Suppressor macrophage treated with lipopolysaccharide for 4 hours (primary cell): ENCODE data around the gene TP73.
A peak's percentile ranks its signal among the peaks of the same experiment; 100 is the strongest.

Source experiments
- DNase-seq: peaks from one replicate; pipeline ENCODE4 v3.0.0-alpha.2; 2020

The TP73 gene

DNA sequence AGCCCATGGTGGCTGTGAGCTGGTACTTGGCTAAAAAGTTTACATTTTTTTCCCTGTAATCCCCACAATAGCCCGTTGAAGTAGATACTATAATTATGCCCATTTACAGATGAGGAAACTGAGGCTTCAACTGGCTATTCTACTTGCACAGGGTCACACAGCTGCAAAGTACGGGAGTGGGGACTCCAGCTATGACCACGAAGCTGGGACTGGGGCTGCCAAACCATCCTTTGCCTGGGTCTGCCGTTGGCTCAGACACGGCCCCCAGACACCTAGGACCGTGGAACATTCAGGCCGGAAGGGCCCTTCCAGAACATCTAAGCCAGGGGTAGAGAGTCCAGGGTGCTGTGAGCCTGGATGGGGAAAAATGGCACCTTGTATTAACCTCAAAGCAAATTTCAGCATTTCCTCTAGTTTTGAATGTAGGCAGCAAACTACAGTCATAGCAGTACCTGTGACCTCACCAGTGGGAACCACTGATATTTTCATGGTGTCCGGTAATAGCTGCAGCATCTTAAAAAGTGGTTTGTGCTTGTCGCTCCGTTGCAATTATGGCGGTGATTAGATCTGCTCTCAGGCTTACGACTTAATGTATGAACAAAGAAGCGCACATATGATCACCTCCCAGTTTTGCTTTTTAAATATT lies 4.3 kb downstream of the TP73 start:
- no peak for DNase-seq

DNA sequence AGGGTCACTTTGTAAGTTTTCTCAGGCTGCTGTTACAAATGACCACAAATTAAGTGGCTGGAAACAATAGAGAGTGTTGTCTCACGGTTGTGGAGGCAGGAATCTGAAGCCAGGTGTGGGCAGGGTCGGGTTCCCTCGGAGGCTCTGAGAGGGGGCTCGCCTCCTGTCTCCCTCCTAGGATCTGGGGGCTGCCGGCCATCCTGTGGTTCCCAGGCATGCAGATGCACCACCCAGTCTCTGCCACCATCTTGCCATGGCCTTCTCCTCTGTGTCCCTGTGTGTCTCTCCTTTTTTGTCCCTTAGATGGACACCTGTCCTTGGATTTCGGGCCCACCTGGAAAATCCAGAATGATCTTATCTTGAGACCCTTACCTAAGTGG lies 4.8 kb downstream of the TP73 start:
- no peak for DNase-seq

DNA sequence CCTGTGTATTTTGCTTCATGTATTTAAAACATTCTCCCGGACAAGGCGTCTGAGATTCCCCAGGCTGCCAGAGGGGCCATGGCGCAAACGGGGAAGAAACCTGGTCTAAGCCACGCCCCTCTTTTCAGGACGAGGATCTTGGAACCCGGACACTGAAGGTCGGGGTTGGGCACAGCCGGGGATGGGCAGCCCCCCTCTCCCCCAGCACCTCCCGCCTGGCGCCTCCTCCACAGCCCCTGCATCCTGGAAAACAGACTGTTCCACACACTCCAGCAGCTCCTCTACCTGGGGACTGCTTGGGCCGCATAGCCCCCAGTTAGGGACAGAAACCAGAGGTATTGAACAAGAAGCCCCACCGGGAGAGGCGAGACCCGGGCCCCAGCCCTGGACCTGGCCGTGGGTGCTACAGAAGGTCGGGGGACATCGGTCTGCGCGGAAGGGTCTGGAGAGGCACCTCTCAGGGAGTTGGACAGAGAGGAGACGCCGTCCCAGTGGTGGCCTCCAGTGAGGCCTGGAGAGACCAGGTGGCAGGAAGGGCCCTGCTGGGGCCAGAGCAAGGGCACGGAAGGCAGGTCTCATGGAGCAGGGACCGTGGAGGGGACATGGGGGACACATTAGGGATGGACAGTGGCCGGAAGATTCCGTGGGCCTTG lies 5.4 kb downstream of the TP73 start:
- DNase-seq, result no peak

DNA sequence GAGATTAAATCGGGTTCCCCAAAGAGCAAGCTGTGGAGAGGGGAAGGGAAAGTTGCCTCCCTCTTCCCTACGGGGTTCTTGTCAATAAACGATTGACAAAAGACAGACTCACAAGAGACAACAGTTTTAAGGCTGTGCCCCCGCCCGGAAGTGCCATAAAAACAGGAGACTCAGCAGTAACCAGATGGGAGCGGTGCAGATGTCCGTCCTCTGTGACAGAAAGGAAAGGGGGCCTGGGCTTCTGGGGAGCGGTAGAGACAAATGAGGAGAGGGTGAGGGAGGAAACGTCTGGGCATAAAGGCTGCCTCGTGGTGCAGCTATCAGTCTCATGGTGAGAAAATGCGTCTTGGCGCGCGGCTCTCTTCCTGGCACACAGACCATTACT lies 5.9 kb downstream of the TP73 start:
- DNase-seq, result no peak

DNA sequence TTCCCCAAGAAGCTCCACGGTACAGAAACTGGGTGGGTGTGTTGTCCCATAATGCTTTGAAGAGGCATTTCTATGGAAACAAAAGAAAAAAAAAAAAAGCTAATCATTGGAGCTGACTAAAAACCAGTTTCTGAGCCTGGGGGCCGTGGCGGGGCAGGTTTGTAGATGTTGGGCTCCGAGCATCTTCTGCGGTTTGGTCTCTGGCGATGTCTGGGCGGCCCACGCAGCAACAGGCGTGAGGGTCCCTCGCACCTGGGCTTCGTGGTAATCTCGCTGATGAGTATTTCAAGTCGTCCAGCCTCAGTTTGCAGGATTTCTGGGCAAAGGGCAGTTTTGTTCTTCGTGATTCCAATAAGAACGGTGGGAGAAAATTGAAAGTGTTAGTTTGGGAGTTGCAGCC lies 6.8 kb downstream of the TP73 start:
- no peak for DNase-seq

DNA sequence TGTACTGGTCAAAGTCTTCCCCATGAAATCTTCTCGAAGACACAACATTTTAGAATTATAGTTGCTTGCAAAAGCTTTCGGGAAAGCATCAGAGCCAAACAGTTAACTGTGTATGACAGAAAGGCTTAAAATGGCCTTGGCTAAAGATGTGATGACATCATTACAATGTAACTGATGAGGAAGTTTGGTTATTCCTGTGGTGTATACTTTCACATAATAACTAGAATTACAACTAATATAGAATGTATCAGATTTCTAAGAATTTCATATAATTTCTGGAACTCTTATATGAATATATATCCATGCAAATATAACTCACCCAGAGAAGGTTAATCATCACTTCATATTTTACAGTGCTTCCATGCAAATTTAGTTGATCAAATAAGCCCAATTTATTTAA lies 8.4 kb downstream of the TP73 start:
- no peak for DNase-seq

DNA sequence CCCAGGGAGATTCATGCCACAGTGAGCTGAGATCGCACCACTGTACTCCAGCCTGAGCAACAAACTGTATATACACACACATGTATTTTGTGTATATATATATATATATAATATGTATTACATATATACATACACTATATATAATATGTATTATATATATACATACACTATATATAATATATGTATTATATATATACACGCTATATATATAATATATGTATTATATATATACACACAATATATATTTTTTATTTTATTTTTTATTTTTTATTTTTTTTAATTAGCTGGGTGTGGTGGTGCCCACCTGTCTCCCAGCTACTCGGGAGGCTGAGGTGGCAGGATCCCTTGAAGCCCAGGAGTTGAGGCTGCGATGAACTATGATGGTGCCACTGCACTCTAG lies 9.3 kb downstream of the TP73 start:
- DNase-seq, result no peak

DNA sequence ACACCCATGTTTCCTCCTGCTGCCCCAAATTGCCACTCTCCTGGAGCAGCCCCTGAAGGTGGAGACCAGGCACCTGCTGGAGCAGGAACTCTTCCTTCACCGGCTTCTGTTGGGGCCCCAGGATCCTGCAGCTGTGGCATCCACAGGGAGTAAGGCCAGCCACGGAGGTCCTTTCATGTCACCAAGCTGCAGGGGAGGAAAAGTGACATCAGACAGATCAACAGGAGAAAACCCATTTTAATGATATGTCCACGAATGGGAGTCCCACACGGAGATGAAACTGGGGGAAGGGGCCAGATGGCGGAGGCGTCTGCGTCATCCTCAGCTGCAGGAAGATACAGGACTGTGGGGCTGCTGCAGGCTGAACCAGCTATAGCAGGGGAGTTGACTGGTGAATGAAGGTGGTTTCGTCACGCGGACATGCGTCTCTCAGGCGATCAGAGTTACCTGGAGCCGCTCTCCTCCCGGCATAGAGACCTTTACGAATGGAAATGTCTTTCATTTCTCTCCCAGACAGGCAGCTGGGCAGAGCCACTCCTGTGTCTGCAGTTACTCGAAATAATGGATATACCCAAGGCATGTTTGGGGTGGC lies 9.9 kb downstream of the TP73 start:
- no peak for DNase-seq

DNA sequence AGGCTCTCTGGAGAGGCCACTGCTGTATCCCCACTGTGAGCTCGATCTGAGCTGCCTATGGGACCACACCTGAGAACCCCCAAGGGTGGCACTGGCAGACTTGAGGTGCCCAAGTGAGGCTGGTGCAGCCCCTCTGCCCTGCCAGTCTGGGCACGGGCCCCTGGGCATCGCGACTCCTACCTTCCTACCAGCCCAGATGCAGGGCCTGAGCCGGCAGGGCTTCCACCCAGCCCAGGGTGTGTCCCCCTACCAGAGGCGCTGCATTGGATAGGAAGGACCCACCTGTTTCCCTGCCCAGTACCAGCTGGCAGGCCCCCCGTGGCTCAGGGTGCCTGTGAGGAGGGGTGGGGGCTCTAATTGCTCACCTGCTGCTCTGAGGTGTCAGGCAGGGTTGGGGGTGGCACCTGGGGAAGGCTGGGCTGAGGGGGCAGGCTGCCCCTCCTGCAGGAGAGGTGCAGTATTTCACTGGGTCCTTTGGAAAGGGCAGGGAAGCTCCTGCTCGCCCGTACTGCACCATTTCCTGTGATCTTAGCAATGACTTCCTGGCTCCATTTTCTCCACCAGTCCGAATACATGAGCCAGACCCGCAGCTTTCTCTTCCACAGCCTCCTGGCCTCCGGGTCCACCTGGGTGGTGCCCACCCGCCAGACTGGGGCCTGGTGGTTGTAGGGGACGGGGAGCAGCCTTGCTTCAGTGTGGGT lies 11.8 kb downstream of the TP73 start:
- DNase-seq, result no peak

DNA sequence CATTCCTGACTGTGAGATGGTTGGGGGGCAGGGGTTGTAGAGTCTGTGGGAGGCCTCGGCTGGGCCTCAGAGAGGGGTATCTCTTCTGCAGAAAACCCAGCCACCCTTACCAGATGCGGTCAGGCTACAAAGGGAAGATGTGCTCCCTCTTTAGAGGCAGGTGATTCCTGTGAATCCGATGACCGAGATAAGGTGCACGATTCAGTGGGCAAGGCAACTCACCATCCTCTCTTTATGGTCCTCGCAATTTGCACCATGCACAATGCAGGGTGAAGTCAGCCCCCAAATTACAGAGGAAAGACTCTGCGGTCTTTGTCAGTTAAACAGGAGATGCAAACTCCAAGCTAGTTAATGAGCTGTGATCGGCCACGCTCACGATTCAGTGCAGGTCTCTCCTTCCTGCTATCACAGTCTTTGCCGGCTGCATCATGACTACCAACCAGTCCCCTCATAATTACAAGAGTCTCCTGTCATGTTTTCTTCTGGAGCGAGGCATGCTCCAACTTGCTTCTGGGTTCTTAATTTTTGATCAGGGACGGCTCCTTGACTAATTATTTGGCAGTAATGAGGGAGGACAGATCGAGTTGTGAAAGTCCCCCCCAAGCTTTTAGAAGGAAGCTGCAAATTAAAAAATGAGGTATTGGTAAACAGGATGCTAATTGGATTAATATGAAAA lies 12.5 kb downstream of the TP73 start:
- no peak for DNase-seq

DNA sequence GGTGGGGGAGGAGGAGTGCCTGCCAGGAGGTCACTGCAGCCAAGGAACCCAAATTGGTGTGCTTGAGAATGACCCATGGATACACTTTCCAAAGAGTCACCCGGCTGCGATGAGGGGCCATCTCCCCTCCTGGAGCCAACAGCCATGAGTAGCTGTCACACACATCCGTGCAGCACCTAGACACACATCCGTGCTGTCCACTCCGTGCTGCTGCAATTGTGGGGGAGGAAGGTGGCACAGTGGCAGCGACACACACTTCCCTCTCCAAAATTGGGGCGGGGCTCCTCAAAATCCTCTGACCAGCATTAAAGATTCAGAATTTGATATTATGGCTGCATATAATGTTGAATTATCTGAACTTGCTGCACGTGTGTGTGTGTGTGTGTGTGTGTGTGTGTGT lies 15.8 kb downstream of the TP73 start:
- no peak for DNase-seq

DNA sequence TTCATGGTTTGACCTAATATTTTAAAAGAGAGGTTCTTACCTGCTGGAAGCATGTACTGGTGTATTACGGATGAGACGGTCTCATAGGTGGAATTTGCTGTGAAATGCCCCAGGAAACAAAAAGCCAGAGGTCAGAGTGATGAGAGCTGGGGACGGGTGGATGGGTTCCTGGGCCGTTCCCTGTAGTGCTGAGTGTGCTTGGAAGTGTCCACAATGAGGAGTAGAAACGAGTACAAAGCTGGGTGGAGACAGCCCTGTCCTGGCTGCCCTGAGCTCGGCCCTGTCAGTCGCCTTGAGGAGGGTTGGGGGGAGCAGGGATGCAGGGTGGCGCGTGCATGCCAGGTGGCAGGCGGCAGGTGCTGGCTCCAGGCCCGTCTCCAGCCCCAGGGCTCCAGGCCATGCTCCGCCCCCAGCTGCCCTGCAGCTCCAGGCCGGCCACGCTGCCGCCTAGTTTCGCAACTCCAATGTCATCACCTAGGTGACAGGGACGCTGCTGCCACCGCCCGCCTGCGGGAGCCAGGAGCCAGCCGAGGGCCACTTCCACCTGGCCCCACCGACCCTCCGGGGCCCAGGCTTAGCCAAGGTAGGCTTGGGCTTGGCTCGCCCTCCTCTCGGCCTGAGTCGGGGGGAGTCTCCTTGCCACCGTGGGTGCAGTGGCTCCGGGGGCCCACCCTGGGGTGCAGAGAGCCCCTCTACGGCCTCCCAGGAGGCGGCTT lies 16.4 kb downstream of the TP73 start:
- DNase-seq, result peak; percentile 67

DNA sequence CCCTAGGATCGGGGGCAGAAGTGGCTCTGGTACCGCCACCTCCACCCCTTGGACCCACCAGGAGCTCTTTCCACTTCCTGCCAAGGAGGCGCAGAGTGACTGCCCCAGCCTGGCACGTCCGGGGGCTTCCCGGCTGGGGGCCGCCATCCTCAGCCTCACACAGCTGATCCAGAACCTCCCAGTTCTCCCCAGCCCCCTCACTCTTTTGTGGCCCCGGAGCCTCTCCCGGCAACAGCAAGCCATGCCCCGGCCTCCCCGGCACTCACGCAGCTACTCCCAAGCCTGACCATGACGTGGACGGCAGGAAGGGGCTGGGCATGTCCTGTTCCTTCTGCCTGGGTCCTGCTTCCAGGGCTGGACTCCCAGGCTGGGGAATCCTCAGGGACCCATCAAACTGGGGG lies 17.1 kb downstream of the TP73 start:
- DNase-seq, result no peak

DNA sequence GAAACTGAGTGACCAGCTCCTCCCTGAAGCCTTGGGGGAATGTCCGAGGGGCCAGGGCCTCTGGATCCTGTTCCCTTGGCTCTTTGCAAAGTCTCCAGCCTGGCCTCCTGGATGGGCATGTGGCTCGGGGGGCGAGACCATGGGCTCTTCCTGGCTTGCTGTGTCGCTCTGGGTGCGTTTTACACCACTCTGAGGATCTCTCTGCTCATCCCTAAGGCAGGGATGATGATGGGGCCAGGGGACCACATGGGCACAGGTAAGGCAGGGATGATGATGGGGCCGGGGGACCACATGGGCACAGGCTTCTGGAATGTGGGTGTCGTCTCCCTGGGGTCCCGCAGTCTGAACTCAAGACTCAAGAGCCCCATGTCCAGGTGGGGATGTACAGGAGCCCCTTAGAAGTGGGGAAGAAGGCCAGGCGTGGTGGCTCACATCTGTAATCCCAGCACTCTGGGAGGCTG lies 17.7 kb downstream of the TP73 start:
- DNase-seq, result no peak

DNA sequence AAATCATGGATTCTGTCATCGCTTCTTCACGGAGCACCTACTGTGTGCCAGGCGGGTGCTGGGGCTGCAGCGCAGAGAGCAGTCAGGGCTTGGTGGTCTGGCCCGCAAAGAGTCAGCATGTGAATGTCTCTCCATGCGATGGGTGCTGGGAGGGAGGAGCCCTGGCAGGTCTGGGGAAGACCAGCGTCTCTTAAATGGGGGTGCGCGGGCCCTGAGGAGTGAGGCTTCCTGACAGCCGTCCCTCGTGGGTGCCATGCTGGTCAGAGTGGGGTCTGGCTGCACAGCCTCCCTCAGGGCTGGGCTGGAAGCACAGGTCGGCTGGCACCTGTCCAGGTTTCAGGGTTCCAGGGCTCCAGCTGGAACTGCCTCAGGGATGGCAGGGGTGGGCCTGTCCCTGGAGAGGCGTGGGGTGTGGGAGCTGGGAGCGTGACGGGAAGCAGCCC lies 18.5 kb downstream of the TP73 start:
- DNase-seq, result no peak

DNA sequence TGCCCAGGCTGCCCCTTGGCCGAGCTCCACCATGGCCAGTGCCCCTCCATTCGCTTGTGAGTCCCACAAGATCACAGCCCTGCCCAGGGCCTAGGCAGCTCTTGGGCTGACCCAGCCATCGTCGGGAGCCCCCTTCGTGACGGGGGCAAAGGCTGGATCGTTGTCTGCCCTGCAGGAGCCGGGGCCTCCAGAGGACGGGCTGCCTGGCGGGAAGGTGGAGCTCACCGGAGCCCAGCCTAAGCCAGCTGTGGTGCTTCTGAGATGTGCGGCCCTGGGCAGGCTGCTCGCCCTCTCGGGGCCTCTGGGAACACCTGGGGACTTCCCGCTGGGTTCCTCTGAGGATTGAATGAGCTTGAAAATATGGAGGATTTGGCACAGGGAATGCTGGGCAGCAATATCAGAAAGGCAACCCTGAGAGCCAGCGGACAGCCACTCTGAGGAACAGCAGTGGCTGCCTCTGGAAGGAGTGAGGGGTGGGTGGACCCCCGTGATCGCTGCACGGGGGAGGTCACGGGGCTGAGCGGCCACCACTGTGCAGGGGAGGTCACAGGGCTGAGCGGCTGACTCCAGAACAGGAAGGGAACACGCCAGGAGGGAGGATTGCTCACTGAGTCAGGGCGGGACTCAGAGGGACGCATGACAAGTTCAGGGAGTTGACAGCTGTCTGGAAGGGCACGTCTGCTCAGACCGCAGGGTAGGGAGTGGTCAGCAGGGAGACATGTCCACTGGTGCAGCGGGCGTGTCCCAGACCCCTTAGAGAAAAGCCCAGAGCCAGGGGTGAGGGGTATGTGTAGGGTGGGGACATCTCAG lies 19.3 kb downstream of the TP73 start:
- DNase-seq, result no peak

DNA sequence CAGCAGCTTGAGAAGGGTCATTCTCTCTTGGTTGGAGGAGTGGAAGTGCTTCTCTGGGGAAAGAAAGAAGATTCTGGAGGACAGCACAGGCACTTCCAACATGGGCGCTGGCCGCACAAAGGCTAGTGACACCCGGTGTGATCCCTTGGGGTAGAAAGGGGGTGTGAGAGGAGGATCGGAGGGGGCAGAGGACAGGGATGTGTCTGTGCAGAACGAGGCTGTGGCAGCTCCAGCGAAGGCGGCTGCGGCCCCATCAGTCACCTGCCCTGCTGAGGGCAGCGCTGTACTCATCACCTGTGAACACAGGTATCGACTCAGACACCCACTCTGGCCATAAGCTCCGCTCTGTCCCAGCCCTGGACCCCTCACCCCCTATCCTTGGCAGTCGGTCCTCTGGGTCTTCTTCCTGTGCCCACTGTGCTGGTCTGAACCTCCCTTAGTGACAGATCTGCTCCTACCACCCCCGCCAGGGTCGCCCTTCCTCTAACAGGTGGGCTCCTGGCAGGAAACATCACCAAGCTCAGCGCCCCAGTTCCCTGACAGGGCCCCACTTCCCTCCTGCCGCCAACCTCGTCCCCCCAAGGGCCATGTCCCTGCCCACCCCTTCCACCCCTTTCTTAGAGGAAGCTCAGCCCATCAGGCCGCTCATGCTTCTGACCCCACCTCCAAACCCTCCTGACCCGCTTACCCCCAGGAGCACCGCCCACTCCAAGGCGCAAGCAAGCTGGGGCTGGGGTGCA lies 20.1 kb downstream of the TP73 start:
- DNase-seq, result no peak

DNA sequence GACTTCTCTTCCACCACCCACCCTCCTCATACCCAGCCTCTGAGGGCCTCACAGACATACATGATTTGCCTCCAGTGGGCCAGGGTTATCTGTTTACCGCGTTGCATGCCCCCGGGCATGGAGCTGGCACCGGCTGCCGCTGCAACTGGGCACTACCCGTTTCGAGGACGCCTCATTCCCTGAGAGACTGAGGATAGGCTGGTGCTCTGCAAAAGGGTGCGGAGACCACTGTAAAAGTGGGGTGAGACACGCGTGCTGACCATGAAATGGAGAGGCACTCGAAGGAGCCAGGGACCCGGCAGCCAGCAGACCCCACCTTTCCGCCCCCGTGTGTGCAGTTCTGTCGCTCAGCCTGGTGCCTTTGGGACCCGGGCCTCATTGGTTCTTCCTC lies 20.6 kb downstream of the TP73 start:
- no peak for DNase-seq

DNA sequence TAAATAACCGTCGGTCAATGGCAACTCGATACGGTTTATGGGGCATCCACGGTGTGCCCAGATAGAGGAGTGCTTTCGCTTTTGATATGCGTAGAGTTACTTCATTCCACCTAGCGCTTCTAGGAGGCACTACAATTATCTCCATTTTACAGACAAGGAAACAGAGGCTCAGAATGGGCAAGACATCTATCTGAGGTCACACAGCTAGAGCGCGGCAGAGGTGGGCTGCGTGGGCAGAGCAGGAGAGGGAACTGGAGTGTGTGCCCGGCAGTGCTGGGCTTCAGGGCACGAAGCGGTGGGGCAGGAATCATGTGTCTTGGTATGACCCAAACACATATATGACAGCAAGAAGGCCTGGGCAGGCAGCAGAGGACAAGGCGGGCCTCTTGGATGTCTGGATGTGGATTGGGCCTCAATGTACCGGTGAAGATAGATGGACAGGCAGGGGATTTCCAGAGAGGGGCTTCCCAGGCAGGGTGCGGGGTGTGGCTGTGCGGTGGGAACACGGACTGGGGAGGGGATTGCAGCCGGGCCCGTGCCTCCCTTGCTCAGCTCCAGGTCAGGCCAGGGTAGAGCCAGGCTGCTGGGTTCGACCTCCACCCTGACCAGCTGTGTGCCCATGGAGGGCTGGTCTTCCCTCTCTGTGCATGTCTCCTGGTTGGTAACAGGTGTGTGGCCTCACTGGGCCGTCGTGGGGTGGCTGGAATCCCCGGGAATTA lies 21.2 kb downstream of the TP73 start:
- DNase-seq, result no peak
